Activated B cell treated with CpG ODN at 0.5 μM for 24 hours (primary cell): ENCODE data around the gene PYROXD2. TPM values are rescaled to one million over a fixed set of nuclear protein-coding genes. Genes with fewer than 3 reads are reported as not detected.

Experiments used
- ATAC-seq: fragments of 200-7000 bp; cut with Tn5 transposase; one replicate; pipeline ENCODE4 v1.10.0; 2021; ENCODE audit warnings: low read depth, mild to moderate bottlenecking, moderate library complexity
- CTCF ChIA-PET: fragments of 350-600 bp; sonication (Branson Sonifier 250); formaldehyde crosslinking; loops from one replicate; lab custom pipeline; 2021; ENCODE audit warnings: antibody characterized with exemption; lab: Charles Lee
- POLR2A ChIA-PET: fragments of 350-600 bp; sonication (Branson Sonifier 250); formaldehyde crosslinking; loops from one replicate; lab custom pipeline; 2021; ENCODE audit warnings: antibody characterized with exemption; lab: Charles Lee
- DNase-seq: peaks from one replicate; pipeline ENCODE4 v3.0.0; 2022
- H3K27ac Mint-ChIP-seq: one replicate; pipeline ENCODE4 v1.8.0; 2020; ENCODE audit warnings: mixed read lengths
- H3K27me3 Mint-ChIP-seq: one replicate; pipeline ENCODE4 v1.8.0; 2021; ENCODE audit warnings: mixed read lengths
- H3K36me3 Mint-ChIP-seq: one replicate; pipeline ENCODE4 v1.8.0; 2021; ENCODE audit warnings: low read depth, mixed read lengths
- H3K4me1 Mint-ChIP-seq: one replicate; pipeline ENCODE4 v1.8.0; 2021; ENCODE audit warnings: mixed read lengths
- H3K4me3 Mint-ChIP-seq: one replicate; pipeline ENCODE4 v1.8.0; 2020; ENCODE audit warnings: mild to moderate bottlenecking, mixed read lengths
- H3K9me3 Mint-ChIP-seq: one replicate; pipeline ENCODE4 v1.8.0; 2020; ENCODE audit warnings: mixed read lengths
- CTCF ChIP-seq: fragments of 200-600 bp; IDR thresholded peaks from one replicate; pipeline ENCODE4 v1.8.0; 2022; ENCODE audit warnings: antibody characterized with exemption, mild to moderate bottlenecking
- intact Hi-C: fragments of 100-400 bp; cut with micrococcal nuclease; formaldehyde crosslinking; loops from one replicate; pipeline ENCODE4 v1.15.1; 2024
- total RNA-seq: library from RNA; stranded (reverse); gene quantifications from 2 replicates; pipeline ENCODE4 v1.2.3, GENCODE V29; 2022

The PYROXD2 gene
- total RNA-seq, 1 donor from 2014 or later = 11.4 TPM

GRCh38 chr10:98432330-98432729 is 17.3 kb upstream of the PYROXD2 start:
- DNase-seq (no peak), ATAC-seq (no peak)
- H3K9me3 Mint-ChIP-seq = peaks cover 5% of the 10 kb centered on the region
- no peak for TF ChIP-seq CTCF
- no peak overlapping the region for H3K27ac Mint-ChIP-seq
- no peaks in the 10 kb centered on the region for H3K27me3 Mint-ChIP-seq
- H3K4me3 Mint-ChIP-seq = no peak overlapping the region
- peaks cover 92% of the 10 kb centered on the region for H3K36me3 Mint-ChIP-seq
- CTCF ChIA-PET = no interaction called here
- POLR2A ChIA-PET = no interaction called here
- intact Hi-C loops = no loop called here
- no peaks in the 10 kb centered on the region for H3K4me1 Mint-ChIP-seq

- no peak overlapping the region for H3K4me3 Mint-ChIP-seq
- no peaks in the 10 kb centered on the region for H3K27me3 Mint-ChIP-seq
- ChIA-PET CTCF (interaction anchor here (0.6 kb wide), 1 partner anchor 121 kb away, joined by 3 read pairs; no protein-coding TSS in a partner anchor), POLR2A (no interaction called here)
- H3K4me1 Mint-ChIP-seq = no peaks in the 10 kb centered on the region
- DNase-seq = no peak
- no peak for ATAC-seq
- intact Hi-C loops = no loop called here
- H3K9me3 Mint-ChIP-seq = peaks cover 5% of the 10 kb centered on the region
- no peak for TF ChIP-seq CTCF
- H3K27ac Mint-ChIP-seq = no peak overlapping the region
- peaks cover 87% of the 10 kb centered on the region for H3K36me3 Mint-ChIP-seq
Observed at GRCh38 chr10:98431016-98431415, 16.0 kb upstream of the PYROXD2 start.

GRCh38 chr10:98430427-98430826 is 15.4 kb upstream of the PYROXD2 start:
- TF ChIP-seq CTCF = no peak
- intact Hi-C loops = no loop called here
- ChIA-PET CTCF (no interaction called here), POLR2A (no interaction called here)
- H3K36me3 Mint-ChIP-seq = peaks cover 84% of the 10 kb centered on the region
- DNase-seq (no peak), ATAC-seq (no peak)
- no peaks in the 10 kb centered on the region for H3K4me1 Mint-ChIP-seq
- H3K27me3 Mint-ChIP-seq = no peaks in the 10 kb centered on the region
- H3K27ac Mint-ChIP-seq = no peak overlapping the region
- H3K4me3 Mint-ChIP-seq = no peak overlapping the region
- peaks cover 5% of the 10 kb centered on the region for H3K9me3 Mint-ChIP-seq

- H3K4me3 Mint-ChIP-seq = no peak overlapping the region
- POLR2A ChIA-PET = no interaction called here
- CTCF ChIA-PET = no interaction called here
- H3K27me3 Mint-ChIP-seq = no peaks in the 10 kb centered on the region
- TF ChIP-seq CTCF = no peak
- no peaks in the 10 kb centered on the region for H3K4me1 Mint-ChIP-seq
- peaks cover 5% of the 10 kb centered on the region for H3K9me3 Mint-ChIP-seq
- no peak overlapping the region for H3K27ac Mint-ChIP-seq
- H3K36me3 Mint-ChIP-seq = peaks cover 81% of the 10 kb centered on the region
- intact Hi-C loops = no loop called here
- ATAC-seq (no peak), DNase-seq (no peak)
Observed at GRCh38 chr10:98429320-98430072, 14.5 kb upstream of the PYROXD2 start.

GRCh38 chr10:98427011-98427515 is 12.1 kb upstream of the PYROXD2 start:
- Mint-ChIP-seq H3K36me3 (peaks cover 79% of the 10 kb centered on the region), H3K27me3 (no peaks in the 10 kb centered on the region), H3K27ac (no peak overlapping the region), H3K4me1 (no peaks in the 10 kb centered on the region), H3K9me3 (no peaks in the 10 kb centered on the region), H3K4me3 (no peak overlapping the region)
- ChIA-PET CTCF (interaction anchor here (3.6 kb wide), 1 partner anchor 9 kb away, joined by 18 read pairs; no protein-coding TSS in a partner anchor), POLR2A (no interaction called here)
- TF ChIP-seq CTCF = no peak
- DNase-seq = no peak
- intact Hi-C loops = no loop called here
- no peak for ATAC-seq
